MCF 10A (cell line): ENCODE measurements around the gene LAPTM5. TPM values are rescaled to one million over a fixed set of nuclear protein-coding genes. Genes with fewer than 3 reads are reported as not detected.
A peak's percentile ranks its signal among the peaks of the same experiment; 100 is the strongest.

Experiments
- BruUV-seq: library from RNA; stranded (reverse); fragments of 400-500 nt; replicated peaks from 2 replicates; lab custom pipeline; 2021; lab: Mats Ljungman, UMichigan
- CTCF ChIA-PET: fragments of 300-600 bp; sonication (Branson Sonifier 250); formaldehyde crosslinking; extraction: SDS; loops from one replicate; lab custom pipeline; 2021; ENCODE audit warnings: antibody characterized with exemption, inconsistent platforms; lab: Yijun Ruan, JAX
- POLR2A ChIA-PET: fragments of 300-600, 350-650 bp; sonication (Branson Sonifier 250); formaldehyde crosslinking; extraction: SDS; loops from one replicate; lab custom pipeline; 2020; ENCODE audit warnings: antibody characterized with exemption, inconsistent platforms; lab: Yijun Ruan, JAX
- DNase-seq: peaks from one replicate; pipeline ENCODE4 v3.0.0-alpha.2; 2018; ENCODE audit not compliant: unreplicated experiment
- H3K27ac Mint-ChIP-seq: one replicate; pipeline ENCODE4 v1.8.0; 2022; ENCODE audit warnings: mild to moderate bottlenecking, low read depth, mixed read lengths; ENCODE audit not compliant: unreplicated experiment
- H3K27me3 Mint-ChIP-seq: one replicate; pipeline ENCODE4 v1.8.0; 2022; ENCODE audit warnings: mixed read lengths; ENCODE audit not compliant: insufficient read depth, unreplicated experiment
- H3K36me3 Mint-ChIP-seq: one replicate; pipeline ENCODE4 v1.8.0; 2022; ENCODE audit warnings: mild to moderate bottlenecking, moderate library complexity, mixed read lengths; ENCODE audit not compliant: insufficient read depth, unreplicated experiment
- H3K4me1 Mint-ChIP-seq: one replicate; pipeline ENCODE4 v1.8.0; 2022; ENCODE audit warnings: mixed read lengths; ENCODE audit not compliant: insufficient read depth, unreplicated experiment
- H3K4me3 Mint-ChIP-seq: one replicate; pipeline ENCODE4 v1.8.0; 2022; ENCODE audit warnings: mild to moderate bottlenecking, moderate library complexity, mixed read lengths; ENCODE audit not compliant: unreplicated experiment
- H3K9me3 Mint-ChIP-seq: one replicate; pipeline ENCODE4 v1.8.0; 2022; ENCODE audit warnings: mixed read lengths; ENCODE audit not compliant: unreplicated experiment
- intact Hi-C: fragments of 100-400 bp; cut with micrococcal nuclease; formaldehyde crosslinking; loops from 2 replicates; pipeline ENCODE4 v1.14.1; 2022
- total RNA-seq: library from RNA; stranded (reverse); gene quantifications from 2 replicates; pipeline ENCODE4 v1.2.3, GENCODE V29; 2022
- TF ChIP-seq, protein P1 (sequence below): fragments of 200-600 bp; IDR thresholded peaks from one replicate; pipeline ENCODE4 v1.8.0; 2022; ENCODE audit warnings: antibody characterized with exemption, mild to moderate bottlenecking; ENCODE audit not compliant: unreplicated experiment

The LAPTM5 gene
- total RNA-seq, 1 experiment from 2014 or later: 15.9 TPM

GRCh38 chr1:30742963-30743559 is 14.5 kb downstream of the LAPTM5 start:
- POLR2A ChIA-PET: interaction anchor here (0.7 to 1.3 kb wide), 6 partner anchors 10 to 191 kb away, joined by 3 to 4 read pairs (median 3); no protein-coding TSS in a partner anchor
- CTCF ChIA-PET: interaction anchor here (0.6 to 1.6 kb wide), 6 partner anchors 19 to 168 kb away, joined by 3 to 7 read pairs (median 3); no protein-coding TSS in a partner anchor
- Mint-ChIP-seq H3K9me3 (no peaks in the 10 kb centered on the region), H3K27ac (no peak overlapping the region), H3K4me3 (no peak overlapping the region), H3K27me3 (no peaks in the 10 kb centered on the region), H3K4me1 (peaks cover 35% of the 10 kb centered on the region), H3K36me3 (peaks cover 9% of the 10 kb centered on the region)
- intact Hi-C loops: no loop called here
- DNase-seq: no peak
- TF ChIP-seq, protein P1, sequence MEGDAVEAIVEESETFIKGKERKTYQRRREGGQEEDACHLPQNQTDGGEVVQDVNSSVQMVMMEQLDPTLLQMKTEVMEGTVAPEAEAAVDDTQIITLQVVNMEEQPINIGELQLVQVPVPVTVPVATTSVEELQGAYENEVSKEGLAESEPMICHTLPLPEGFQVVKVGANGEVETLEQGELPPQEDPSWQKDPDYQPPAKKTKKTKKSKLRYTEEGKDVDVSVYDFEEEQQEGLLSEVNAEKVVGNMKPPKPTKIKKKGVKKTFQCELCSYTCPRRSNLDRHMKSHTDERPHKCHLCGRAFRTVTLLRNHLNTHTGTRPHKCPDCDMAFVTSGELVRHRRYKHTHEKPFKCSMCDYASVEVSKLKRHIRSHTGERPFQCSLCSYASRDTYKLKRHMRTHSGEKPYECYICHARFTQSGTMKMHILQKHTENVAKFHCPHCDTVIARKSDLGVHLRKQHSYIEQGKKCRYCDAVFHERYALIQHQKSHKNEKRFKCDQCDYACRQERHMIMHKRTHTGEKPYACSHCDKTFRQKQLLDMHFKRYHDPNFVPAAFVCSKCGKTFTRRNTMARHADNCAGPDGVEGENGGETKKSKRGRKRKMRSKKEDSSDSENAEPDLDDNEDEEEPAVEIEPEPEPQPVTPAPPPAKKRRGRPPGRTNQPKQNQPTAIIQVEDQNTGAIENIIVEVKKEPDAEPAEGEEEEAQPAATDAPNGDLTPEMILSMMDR: no peak
- no TSS peak for BruUV-seq

GRCh38 chr1:30742300-30742962 is 15.1 kb downstream of the LAPTM5 start:
- ChIA-PET POLR2A (interaction anchor here (0.6 to 1.3 kb wide), 5 partner anchors 10 to 192 kb away, joined by 3 read pairs; no protein-coding TSS in a partner anchor), CTCF (interaction anchor here (0.6 to 1.5 kb wide), 5 partner anchors 18 to 169 kb away, joined by 3 to 7 read pairs (median 3); no protein-coding TSS in a partner anchor)
- H3K27ac Mint-ChIP-seq: no peak overlapping the region
- intact Hi-C loops: no loop called here
- no peaks in the 10 kb centered on the region for H3K9me3 Mint-ChIP-seq
- H3K36me3 Mint-ChIP-seq: peaks cover 9% of the 10 kb centered on the region
- TF ChIP-seq, protein P1: no peak
- peaks cover 28% of the 10 kb centered on the region for H3K4me1 Mint-ChIP-seq
- no peak for DNase-seq
- no peaks in the 10 kb centered on the region for H3K27me3 Mint-ChIP-seq
- BruUV-seq: no TSS peak
- H3K4me3 Mint-ChIP-seq: no peak overlapping the region

DNA sequence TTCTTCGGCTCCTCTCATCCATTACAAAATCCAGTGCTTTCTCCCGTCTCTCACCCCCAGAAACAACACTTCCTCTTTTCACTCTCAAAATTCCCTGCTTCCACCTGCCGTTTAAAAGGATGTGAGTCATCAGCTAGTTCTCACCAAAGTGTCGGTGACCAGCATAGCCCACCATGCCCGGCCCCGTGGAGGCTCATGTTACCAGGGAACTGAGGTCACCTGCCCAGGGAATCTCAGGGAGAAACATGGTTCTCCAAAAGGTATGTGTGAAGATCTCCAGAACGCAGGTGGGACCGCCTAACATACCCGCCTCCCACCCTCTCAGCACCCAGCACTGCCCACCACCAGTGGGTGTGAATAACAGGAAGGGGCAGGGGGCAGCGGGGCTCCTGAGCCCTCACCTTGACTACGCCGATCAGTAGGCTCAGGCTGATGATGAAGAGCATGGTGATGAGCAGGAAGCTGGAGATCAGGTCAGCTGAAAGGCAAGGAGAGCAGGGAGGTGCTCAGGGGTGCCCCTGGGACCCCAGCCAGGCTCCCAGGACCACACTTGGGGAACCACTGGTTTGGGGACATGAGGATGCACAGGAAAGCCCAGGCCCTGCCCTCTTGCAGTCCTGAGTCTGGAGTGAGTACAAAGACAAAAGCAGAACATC is 16.2 kb downstream of the LAPTM5 start:
- H3K4me3 Mint-ChIP-seq: no peak overlapping the region
- CTCF ChIA-PET: interaction anchor here (0.6 kb wide), 1 partner anchor 740 kb away, joined by 3 read pairs; no protein-coding TSS in a partner anchor
- no peaks in the 10 kb centered on the region for H3K9me3 Mint-ChIP-seq
- DNase-seq: peak; percentile 31
- POLR2A ChIA-PET: no interaction called here
- intact Hi-C loops: no loop called here
- TF ChIP-seq, protein P1: no peak
- peaks cover 18% of the 10 kb centered on the region for H3K4me1 Mint-ChIP-seq
- BruUV-seq: no TSS peak
- no peaks in the 10 kb centered on the region for H3K27me3 Mint-ChIP-seq
- H3K27ac Mint-ChIP-seq: no peak overlapping the region
- H3K36me3 Mint-ChIP-seq: peaks cover 9% of the 10 kb centered on the region
